K562 (cell line): ENCODE measurements around the gene MPST. TPM values are rescaled to one million over a fixed set of nuclear protein-coding genes. Genes with fewer than 3 reads are reported as not detected.
A peak's percentile ranks its signal among the peaks of the same experiment; 100 is the strongest.

ENCODE experiments used
- ATAC-seq: fragments of 200-7000 bp; cut with Tn5 transposase; 3 replicates; pipeline ENCODE4 v1.9.1; 2020; ENCODE audit warnings: moderate library complexity
- BruUV-seq: library from RNA; stranded (reverse); fragments of 400-500 nt; replicated peaks from 2 replicates; lab custom pipeline; 2021; lab: Mats Ljungman, UMichigan
- CTCF ChIA-PET: fragments of 300-600 bp; formaldehyde crosslinking; extraction: SDS; loops from one replicate; lab custom pipeline; 2021; ENCODE audit warnings: low intra/inter-chr PET ratio; lab: Yijun Ruan, JAX
- POLR2A ChIA-PET: fragments of 300-600, 350-650 bp; sonication (Branson Sonifier 250); formaldehyde crosslinking; extraction: SDS; loops from one replicate; lab custom pipeline; 2021; ENCODE audit warnings: antibody characterized with exemption, inconsistent platforms; lab: Yijun Ruan, JAX
- DNase-seq, 4 experiments: peaks; one replicate each; pipeline versions ENCODE4 v3.0.0 to v3.0.0-alpha.2; 2011 to 2018; ENCODE audit warnings: low spot score in 3 of 4, mixed read lengths in 3 of 4; ENCODE audit errors: extremely low read depth in 1 of 4
- FAIRE-seq: peaks from 2 replicates; lab custom pipeline; 2011; peaks lifted over from hg19 to GRCh38; lab: Jason Lieb, UNC
- H2AFZ ChIP-seq: 2 replicates; pipeline ENCODE4 v1.6.0; 2011; ENCODE audit warnings: low read depth, low read length, control low read depth, inconsistent platforms
- H3K27ac ChIP-seq: fragments of 200-600 bp; 3 replicates; pipeline ENCODE4 v1.8.0; 2011; ENCODE audit warnings: low read depth, mild to moderate bottlenecking, control low read depth, inconsistent platforms, low read length, moderate library complexity, mixed read lengths; ENCODE audit errors: extremely low read depth
- H3K27me3 ChIP-seq, 2 experiments: fragments of 300-600 bp in 1 of 2; 2 replicates in 1 of 2; 3 replicates in 1 of 2; pipeline versions ENCODE4 v1.6.0 to v1.8.0; 2011; ENCODE audit warnings: inconsistent platforms in 2 of 2, low read length in 2 of 2, mild to moderate bottlenecking in 1 of 2, mixed read lengths in 1 of 2, moderate library complexity in 1 of 2; ENCODE audit not compliant: control insufficient read depth in 2 of 2, insufficient read depth in 2 of 2
- H3K36me3 ChIP-seq: fragments of 300-600 bp; 3 replicates; pipeline ENCODE4 v1.8.0; 2011; ENCODE audit warnings: mild to moderate bottlenecking, low read length, inconsistent platforms; ENCODE audit not compliant: control insufficient read depth, insufficient read depth
- H3K4me1 ChIP-seq, 2 experiments: fragments of 200-600 bp in 1 of 2; replicated peaks in 1 of 2; 2 replicates in 1 of 2; 3 replicates in 1 of 2; pipeline versions ENCODE4 v1.5.1 to v1.8.0; 2011; ENCODE audit warnings: inconsistent platforms in 2 of 2, low read length in 2 of 2, mild to moderate bottlenecking in 1 of 2, mixed read lengths in 1 of 2, moderate library complexity in 1 of 2; ENCODE audit not compliant: control insufficient read depth in 2 of 2, insufficient read depth in 2 of 2
- H3K4me2 ChIP-seq: 2 replicates; pipeline ENCODE4 v1.6.1; 2011; ENCODE audit warnings: low read length, control low read depth, inconsistent platforms, mixed read lengths; ENCODE audit not compliant: insufficient read depth
- H3K4me3 ChIP-seq: fragments of 200-600 bp; sonication (generic), shearing (Covaris generic); 2 replicates; pipeline ENCODE4 v1.5.1; 2016; ENCODE audit warnings: control low read depth, inconsistent platforms
- H3K79me2 ChIP-seq: fragments of 200-600 bp; 3 replicates; pipeline ENCODE4 v1.8.0; 2011; ENCODE audit warnings: low read length, inconsistent platforms; ENCODE audit not compliant: control insufficient read depth, insufficient read depth
- H3K9ac ChIP-seq, 2 experiments: 2 replicates each; pipeline versions ENCODE4 v1.6.0 to v1.6.1; 2011; ENCODE audit warnings: low read depth in 2 of 2, low read length in 2 of 2, control low read depth in 1 of 2, inconsistent platforms in 1 of 2, mild to moderate bottlenecking in 1 of 2, mixed read lengths in 1 of 2; ENCODE audit not compliant: insufficient read depth in 1 of 2
- H3K9me1 ChIP-seq: one replicate; pipeline ENCODE4 v1.6.0; 2011; ENCODE audit warnings: inconsistent platforms, mild to moderate bottlenecking, low read length, moderate library complexity; ENCODE audit not compliant: control insufficient read depth, insufficient read depth
- H3K9me3 ChIP-seq: replicated peaks from 2 replicates; pipeline ENCODE4 v1.5.1; 2011; ENCODE audit warnings: low read depth, low read length, inconsistent platforms; ENCODE audit not compliant: control insufficient read depth, insufficient read depth
- H4K20me1 ChIP-seq: replicated peaks from 2 replicates; pipeline ENCODE4 v1.6.1; 2011; ENCODE audit warnings: low read length, inconsistent platforms, mixed read lengths; ENCODE audit not compliant: control insufficient read depth, insufficient read depth
- C11orf30 ChIP-seq: fragments of 450-650 bp; IDR thresholded peaks from 2 replicates; pipeline ENCODE4 v1.6.1; 2016; ENCODE audit warnings: low read depth, mild to moderate bottlenecking
- CBFA2T3 ChIP-seq: fragments of 450-650 bp; IDR thresholded peaks from 2 replicates; pipeline ENCODE4 v1.6.1; 2017
- CC2D1A ChIP-seq: fragments of 450-650 bp; IDR thresholded peaks from 2 replicates; pipeline ENCODE4 v1.6.1; 2017; ENCODE audit warnings: mild to moderate bottlenecking
- FOS ChIP-seq: IDR thresholded peaks from 3 replicates; pipeline ENCODE4 v1.6.1; 2011; ENCODE audit not compliant: insufficient read length; ENCODE audit errors: extremely low read depth
- NONO ChIP-seq, 2 experiments: fragments of 200-400 bp in 1 of 2; fragments of 450-650 bp in 1 of 2; formaldehyde crosslinking in 1 of 2; IDR thresholded peaks; 2 replicates each; pipeline ENCODE4 v1.6.1; 2017; ENCODE audit warnings: low read depth in 2 of 2, mild to moderate bottlenecking in 2 of 2, moderate library complexity in 2 of 2, low read length in 1 of 2
- NR0B1 ChIP-seq: fragments of 450-650 bp; IDR thresholded peaks from one replicate; pipeline ENCODE4 v1.6.1; 2018; ENCODE audit warnings: mild to moderate bottlenecking, moderate library complexity; ENCODE audit not compliant: partially characterized antibody
- RBM17 ChIP-seq: fragments of 200-400 bp; formaldehyde crosslinking; IDR thresholded peaks from 2 replicates; pipeline ENCODE4 v1.6.1; 2017; ENCODE audit warnings: low read depth, mild to moderate bottlenecking, low read length, borderline replicate concordance
- SRSF9 ChIP-seq: fragments of 200-400 bp; formaldehyde crosslinking; IDR thresholded peaks from 2 replicates; pipeline ENCODE4 v1.6.1; 2017; ENCODE audit warnings: low read depth, low read length, borderline replicate concordance
- XRCC4 ChIP-seq: IDR thresholded peaks from one replicate; pipeline ENCODE4 v1.6.1; 2011; ENCODE audit not compliant: insufficient read depth, insufficient read length; ENCODE audit errors: extremely low read depth
- ZBTB17 ChIP-seq: fragments of 450-650 bp; formaldehyde crosslinking; IDR thresholded peaks from 2 replicates; pipeline ENCODE4 v1.4.0; 2020; ENCODE audit warnings: mild to moderate bottlenecking
- ZBTB7A ChIP-seq: IDR thresholded peaks from 2 replicates; pipeline ENCODE4 v1.6.1; 2011; ENCODE audit warnings: low read depth, mild to moderate bottlenecking, low read length, moderate library complexity, borderline replicate concordance; ENCODE audit not compliant: control insufficient read depth
- ZFX ChIP-seq: sonication (generic); formaldehyde crosslinking; IDR thresholded peaks from 2 replicates; pipeline ENCODE4 v1.8.0; 2022; ENCODE audit warnings: mild to moderate bottlenecking, missing genetic modification reagents, moderate library complexity
- ZNF274 ChIP-seq: IDR thresholded peaks from 2 replicates; pipeline ENCODE4 v1.6.1; 2011; ENCODE audit warnings: low read depth, mild to moderate bottlenecking, low read length, moderate library complexity, borderline replicate concordance
- ZNF639 ChIP-seq, 2 experiments: fragments of 200-800 bp in 1 of 2; sonication (Bioruptor generic) in 1 of 2; sonication (generic) in 1 of 2; formaldehyde crosslinking in 1 of 2; IDR thresholded peaks in 1 of 2; conservative IDR thresholded peaks in 1 of 2; 2 replicates each; pipeline versions ENCODE4 v1.5.0 to v1.6.1; 2016 to 2020; ENCODE audit warnings: missing compliant biosample characterization in 1 of 2, missing genetic modification characterization in 1 of 2, missing genetic modification reagents in 1 of 2
- WGBS: fragments of 100-300 bp; shearing (Covaris generic); methylation state at CpG from one replicate; pipeline ENCODE4 v1.1.6; 2016; ENCODE audit warnings: low coverage, mixed read lengths; ENCODE audit not compliant: insufficient coverage; ENCODE audit errors: missing lambda C conversion rate; 5-methylcytosine and 5-hydroxymethylcytosine counted together
- in situ Hi-C: fragments of 300-500 bp; cut with MboI; formaldehyde crosslinking; loops from 4 replicates; pipeline ENCODE4 v1.15.0; 2018; ENCODE audit warnings: inconsistent platforms, mixed read lengths
- intact Hi-C: fragments of 100-400 bp; cut with micrococcal nuclease; formaldehyde crosslinking; loops from 2 replicates; pipeline ENCODE4 v1.14.2; 2022
- polyA plus RNA-seq, 8 experiments: library from polyadenylated mRNA; depleted of rRNA in 4 of 8; stranded (reverse) in 5 of 8; unstranded in 3 of 8; fragments of >200 nt; fragmentation: Nextera tagmentation in 2 of 8; fragmentation: Illumina TruSeq in 1 of 8; extraction: Ambion mirVana in 2 of 8; extraction: Trizol in 1 of 8; gene quantifications; 2 replicates each; pipeline versions ENCODE4 v1.2.1 to v1.2.3, GENCODE V29; 2011 to 2014; ENCODE audit warnings: inconsistent platforms in 1 of 8, missing spikeins in 1 of 8
- total RNA-seq, 7 experiments: library from RNA; depleted of rRNA in 6 of 7; stranded (reverse); fragments of >200 nt in 6 of 7; fragmentation: Illumina TruSeq in 2 of 7; extraction: Trizol in 2 of 7; gene quantifications; 2 replicates each; pipeline versions ENCODE4 v1.2.1 to v1.2.3, GENCODE V29; 2011 to 2021; ENCODE audit warnings: low replicate concordance in 1 of 7
- TF ChIP-seq, protein P1 (sequence below): fragments of 450-650 bp; IDR thresholded peaks from 2 replicates; pipeline ENCODE4 v1.6.1; 2016
- TF ChIP-seq, protein P2 (sequence below): sonication (generic); formaldehyde crosslinking; IDR thresholded peaks from 2 replicates; pipeline ENCODE4 v1.8.1; 2023; ENCODE audit warnings: mild to moderate bottlenecking, missing genetic modification reagents

Gene MPST
- total and polyA plus RNA-seq, 9 of the 15 experiments (the other 6 are each of a cell fraction or from before 2014, with no cell fraction given) = 0.65 to 104 (median 24.3) TPM

GRCh38 chr22:36981247-36981775, 38.2 kb upstream of the MPST start:
- FAIRE-seq (no peak), DNase-seq (no peak), ATAC-seq (no peak)
- intact Hi-C loops = no loop called here
- WGBS = 85% methylated on average over 14 of the region's 16 CpGs
- H3K9me3 ChIP-seq = peaks cover 13% of the 10 kb centered on the region
- peak overlapping the region in 1 of 2 experiments; percentile 35; a peak in 1 of 4 replicates for H3K9ac ChIP-seq
- H3K36me3 ChIP-seq = no peaks in the 10 kb centered on the region; the same call in 2 of the 3 replicates
- H3K27me3 ChIP-seq = no peaks in the 10 kb centered on the region
- POLR2A ChIA-PET = interaction anchor here (0.6 kb wide), 1 partner anchor 33 kb away, joined by 3 read pairs; no protein-coding TSS in a partner anchor
- BruUV-seq = no TSS peak
- peaks cover 25 to 34% of the 10 kb centered on the region in 2 experiments; a peak in 4 of 5 replicates for H3K4me1 ChIP-seq
- in situ Hi-C loops = no loop called here
- no peak overlapping the region for H3K4me3 ChIP-seq
- H3K9me1 ChIP-seq = no peaks in the 10 kb centered on the region
- peak overlapping the region; percentile 74; the same call in 1 of the 2 replicates for H2AFZ ChIP-seq
- CTCF ChIA-PET = interaction anchor here (1.0 kb wide), 1 partner anchor 17 kb away, joined by 4 read pairs; no protein-coding TSS in a partner anchor
- peak overlapping the region; percentile 42; the same call in 2 of the 3 replicates for H3K27ac ChIP-seq
- H4K20me1 ChIP-seq = no peaks in the 10 kb centered on the region
- H3K79me2 ChIP-seq = no peaks in the 10 kb centered on the region
- H3K4me2 ChIP-seq = no peak overlapping the region
- TF ChIP-seq, protein P1, sequence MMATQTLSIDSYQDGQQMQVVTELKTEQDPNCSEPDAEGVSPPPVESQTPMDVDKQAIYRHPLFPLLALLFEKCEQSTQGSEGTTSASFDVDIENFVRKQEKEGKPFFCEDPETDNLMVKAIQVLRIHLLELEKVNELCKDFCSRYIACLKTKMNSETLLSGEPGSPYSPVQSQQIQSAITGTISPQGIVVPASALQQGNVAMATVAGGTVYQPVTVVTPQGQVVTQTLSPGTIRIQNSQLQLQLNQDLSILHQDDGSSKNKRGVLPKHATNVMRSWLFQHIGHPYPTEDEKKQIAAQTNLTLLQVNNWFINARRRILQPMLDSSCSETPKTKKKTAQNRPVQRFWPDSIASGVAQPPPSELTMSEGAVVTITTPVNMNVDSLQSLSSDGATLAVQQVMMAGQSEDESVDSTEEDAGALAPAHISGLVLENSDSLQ = no peak
- TF ChIP-seq ZBTB7A (no peak), CC2D1A (no peak), XRCC4 (no peak), ZNF274 (no peak), NR0B1 (no peak), ZFX (CRISPR knock-in tag) (no peak), CBFA2T3 (no peak), RBM17 (no peak), ZBTB17 (CRISPR knock-in tag) (no peak), NONO (IDR thresholded peaks at IDR 0.05; ENCODE audit: low read depth in 2 of 2, low read length in 1 of 2) (no peak), C11orf30 (no peak), ZNF639 (CRISPR knock-in tag; conservative IDR thresholded peaks at IDR 0.05 in 1 of 2, IDR thresholded peaks at IDR 0.05 in 1 of 2) (no peak), FOS (no peak), SRSF9 (no peak)
- TF ChIP-seq, protein P2, sequence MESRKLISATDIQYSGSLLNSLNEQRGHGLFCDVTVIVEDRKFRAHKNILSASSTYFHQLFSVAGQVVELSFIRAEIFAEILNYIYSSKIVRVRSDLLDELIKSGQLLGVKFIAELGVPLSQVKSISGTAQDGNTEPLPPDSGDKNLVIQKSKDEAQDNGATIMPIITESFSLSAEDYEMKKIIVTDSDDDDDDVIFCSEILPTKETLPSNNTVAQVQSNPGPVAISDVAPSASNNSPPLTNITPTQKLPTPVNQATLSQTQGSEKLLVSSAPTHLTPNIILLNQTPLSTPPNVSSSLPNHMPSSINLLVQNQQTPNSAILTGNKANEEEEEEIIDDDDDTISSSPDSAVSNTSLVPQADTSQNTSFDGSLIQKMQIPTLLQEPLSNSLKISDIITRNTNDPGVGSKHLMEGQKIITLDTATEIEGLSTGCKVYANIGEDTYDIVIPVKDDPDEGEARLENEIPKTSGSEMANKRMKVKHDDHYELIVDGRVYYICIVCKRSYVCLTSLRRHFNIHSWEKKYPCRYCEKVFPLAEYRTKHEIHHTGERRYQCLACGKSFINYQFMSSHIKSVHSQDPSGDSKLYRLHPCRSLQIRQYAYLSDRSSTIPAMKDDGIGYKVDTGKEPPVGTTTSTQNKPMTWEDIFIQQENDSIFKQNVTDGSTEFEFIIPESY (CRISPR knock-in tag) = no peak
